Bronchial epithelial cell (primary cell): ENCODE results near the gene CDC16. TPM values are rescaled to one million over a fixed set of nuclear protein-coding genes. Genes with fewer than 3 reads are reported as not detected.

ENCODE experiments used
- DNase-seq: peaks from one replicate; pipeline ENCODE4 v3.0.0-alpha.2; 2010; ENCODE audit warnings: low read depth
- FAIRE-seq: peaks from 2 replicates; lab custom pipeline; 2011; peaks lifted over from hg19 to GRCh38; lab: Jason Lieb, UNC
- H3K27me3 ChIP-seq: 2 replicates; pipeline ENCODE4 v1.5.1; 2011; ENCODE audit warnings: low read length; ENCODE audit not compliant: control insufficient read depth, insufficient read depth
- H3K36me3 ChIP-seq: 2 replicates; pipeline ENCODE4 v1.5.1; 2011; ENCODE audit warnings: low read length; ENCODE audit not compliant: control insufficient read depth, insufficient read depth
- H3K4me3 ChIP-seq: 2 replicates; pipeline ENCODE4 v1.5.1; 2011; ENCODE audit warnings: mild to moderate bottlenecking, low read depth, low read length, control low read depth
- total RNA-seq: library from RNA; depleted of rRNA; stranded (reverse); fragments of >200 nt; gene quantifications from 2 replicates; pipeline ENCODE4 v1.2.1, GENCODE V29; 2014
- TF ChIP-seq, protein P1 (sequence below): IDR thresholded peaks from 2 replicates; pipeline ENCODE4 v1.5.1; 2011; ENCODE audit warnings: mild to moderate bottlenecking, moderate library complexity, low read length, control low read depth, inconsistent platforms; ENCODE audit not compliant: insufficient read depth, severe bottlenecking

The CDC16 gene
- total RNA-seq, 1 donor from 2014 or later = 41.1 TPM

DNA sequence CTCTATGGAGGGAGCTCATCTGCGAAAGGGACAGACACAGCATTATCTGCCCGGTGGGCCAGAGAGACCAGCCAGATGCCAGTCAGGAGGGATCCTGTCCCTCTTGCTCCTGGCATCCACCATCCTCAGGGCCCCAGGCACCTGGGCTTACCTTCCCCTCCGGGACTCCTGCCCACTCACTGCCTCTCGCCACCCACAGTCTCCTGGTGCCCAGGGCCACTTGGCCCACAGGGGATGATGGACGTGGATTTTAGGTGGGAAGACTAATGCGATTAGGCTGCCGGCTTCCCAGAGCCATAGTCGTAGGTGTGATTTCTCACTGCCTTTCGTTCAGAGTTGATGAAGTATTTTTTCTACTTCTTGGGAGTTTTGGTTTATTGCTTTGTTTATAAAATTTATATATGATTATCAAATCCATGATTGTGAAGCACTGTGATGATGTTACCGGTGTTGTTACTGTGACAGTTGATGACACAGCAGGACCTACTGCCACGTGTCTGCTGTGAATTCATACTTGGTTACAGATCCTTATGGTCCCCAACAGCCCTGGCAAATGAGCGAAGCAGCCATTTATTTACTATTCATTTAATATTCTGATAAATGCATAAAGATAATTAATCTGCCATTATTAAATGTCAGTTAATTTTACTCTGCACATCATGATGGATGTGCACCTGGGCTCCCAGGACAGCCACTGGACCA lies 65.1 kb downstream of the CDC16 start:
- no peaks in the 10 kb centered on the region for H3K27me3 ChIP-seq
- peaks cover 22% of the 10 kb centered on the region for H3K36me3 ChIP-seq
- FAIRE-seq = no peak

DNA sequence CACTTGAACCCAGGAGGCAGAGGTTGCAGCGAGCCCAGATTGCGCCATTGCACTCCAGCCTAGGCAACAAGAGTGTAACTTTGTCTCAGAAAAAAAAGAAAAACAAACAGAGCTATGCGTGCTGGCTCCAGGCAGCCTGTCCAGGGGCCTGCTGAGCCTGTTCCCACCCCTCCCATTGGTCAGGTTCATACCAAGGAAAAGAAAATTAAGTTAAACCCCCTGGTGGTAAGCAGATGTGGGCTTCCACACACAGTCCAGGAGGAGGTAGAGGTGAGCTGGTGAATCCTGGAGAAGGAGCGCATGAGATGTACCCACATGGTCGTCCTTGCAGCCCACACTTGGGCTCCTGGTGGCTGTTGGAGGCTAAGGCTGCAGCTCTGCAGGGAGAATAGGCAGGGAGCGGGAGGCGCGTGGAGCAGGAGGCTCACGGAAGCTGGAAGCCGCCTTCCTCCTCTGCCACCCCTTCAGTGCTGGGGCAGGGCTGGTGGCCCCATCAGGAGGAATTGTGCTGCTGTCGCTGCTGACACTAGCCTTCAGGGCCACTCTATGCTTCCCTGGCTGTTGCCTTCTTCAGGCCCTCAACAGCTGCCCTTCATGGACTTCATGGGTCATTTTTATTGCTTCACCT lies 69.1 kb downstream of the CDC16 start:
- Histone ChIP-seq H3K36me3 (peaks cover 16% of the 10 kb centered on the region), H3K27me3 (no peaks in the 10 kb centered on the region), H3K4me3 (no peak overlapping the region)
- DNase-seq (no peak), FAIRE-seq (no peak)
- TF ChIP-seq, protein P1, sequence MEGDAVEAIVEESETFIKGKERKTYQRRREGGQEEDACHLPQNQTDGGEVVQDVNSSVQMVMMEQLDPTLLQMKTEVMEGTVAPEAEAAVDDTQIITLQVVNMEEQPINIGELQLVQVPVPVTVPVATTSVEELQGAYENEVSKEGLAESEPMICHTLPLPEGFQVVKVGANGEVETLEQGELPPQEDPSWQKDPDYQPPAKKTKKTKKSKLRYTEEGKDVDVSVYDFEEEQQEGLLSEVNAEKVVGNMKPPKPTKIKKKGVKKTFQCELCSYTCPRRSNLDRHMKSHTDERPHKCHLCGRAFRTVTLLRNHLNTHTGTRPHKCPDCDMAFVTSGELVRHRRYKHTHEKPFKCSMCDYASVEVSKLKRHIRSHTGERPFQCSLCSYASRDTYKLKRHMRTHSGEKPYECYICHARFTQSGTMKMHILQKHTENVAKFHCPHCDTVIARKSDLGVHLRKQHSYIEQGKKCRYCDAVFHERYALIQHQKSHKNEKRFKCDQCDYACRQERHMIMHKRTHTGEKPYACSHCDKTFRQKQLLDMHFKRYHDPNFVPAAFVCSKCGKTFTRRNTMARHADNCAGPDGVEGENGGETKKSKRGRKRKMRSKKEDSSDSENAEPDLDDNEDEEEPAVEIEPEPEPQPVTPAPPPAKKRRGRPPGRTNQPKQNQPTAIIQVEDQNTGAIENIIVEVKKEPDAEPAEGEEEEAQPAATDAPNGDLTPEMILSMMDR = no peak

More for the DNA sequence above, 65.1 kb downstream of the CDC16 start:
- DNase-seq = no peak
- TF ChIP-seq, protein P1 = no peak
- no peak overlapping the region for H3K4me3 ChIP-seq

DNA sequence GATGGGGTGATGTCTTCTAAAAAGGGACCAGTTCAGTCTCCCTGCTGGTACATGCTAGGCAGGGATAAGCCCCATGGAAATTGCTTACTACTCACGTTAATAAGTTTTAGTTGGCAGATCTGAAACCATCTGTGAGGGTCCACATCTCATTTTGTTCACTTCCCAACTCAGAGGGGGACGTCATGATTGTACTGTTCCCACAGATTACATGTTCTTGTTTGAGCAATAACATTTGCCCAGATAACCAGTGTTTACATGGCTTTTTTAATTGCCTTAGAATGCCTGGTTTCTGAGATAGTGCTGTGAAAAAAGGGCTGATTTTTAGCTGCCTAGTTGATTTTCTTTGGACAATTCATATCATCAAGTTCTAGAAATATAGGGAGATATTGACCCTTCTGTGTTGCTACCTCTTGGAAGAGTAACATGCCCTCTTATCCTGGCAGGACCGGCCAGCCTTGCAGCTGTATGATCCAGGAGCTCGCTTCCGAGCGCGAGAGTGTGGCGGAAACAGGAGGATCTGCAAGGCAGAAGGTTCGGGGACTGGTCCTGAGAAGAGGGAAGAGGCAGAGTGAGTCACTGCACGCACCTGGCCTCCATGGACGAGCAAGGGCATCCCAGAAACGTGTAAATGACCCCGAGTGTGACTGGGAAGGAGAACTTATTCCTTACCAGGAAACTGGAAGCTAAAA lies 69.8 kb downstream of the CDC16 start:
- H3K36me3 ChIP-seq = peaks cover 14% of the 10 kb centered on the region
- no peaks in the 10 kb centered on the region for H3K27me3 ChIP-seq
- FAIRE-seq (no peak), DNase-seq (no peak)
- TF ChIP-seq, protein P1 = no peak
- H3K4me3 ChIP-seq = no peak overlapping the region

- DNase-seq (no peak), FAIRE-seq (no peak)
- TF ChIP-seq, protein P1 = no peak
- peaks cover 2% of the 10 kb centered on the region for H3K36me3 ChIP-seq
- H3K27me3 ChIP-seq = no peaks in the 10 kb centered on the region
- no peak overlapping the region for H3K4me3 ChIP-seq
Measured at GRCh38 chr13:114309086-114309485, 74.4 kb downstream of the CDC16 start.

DNA sequence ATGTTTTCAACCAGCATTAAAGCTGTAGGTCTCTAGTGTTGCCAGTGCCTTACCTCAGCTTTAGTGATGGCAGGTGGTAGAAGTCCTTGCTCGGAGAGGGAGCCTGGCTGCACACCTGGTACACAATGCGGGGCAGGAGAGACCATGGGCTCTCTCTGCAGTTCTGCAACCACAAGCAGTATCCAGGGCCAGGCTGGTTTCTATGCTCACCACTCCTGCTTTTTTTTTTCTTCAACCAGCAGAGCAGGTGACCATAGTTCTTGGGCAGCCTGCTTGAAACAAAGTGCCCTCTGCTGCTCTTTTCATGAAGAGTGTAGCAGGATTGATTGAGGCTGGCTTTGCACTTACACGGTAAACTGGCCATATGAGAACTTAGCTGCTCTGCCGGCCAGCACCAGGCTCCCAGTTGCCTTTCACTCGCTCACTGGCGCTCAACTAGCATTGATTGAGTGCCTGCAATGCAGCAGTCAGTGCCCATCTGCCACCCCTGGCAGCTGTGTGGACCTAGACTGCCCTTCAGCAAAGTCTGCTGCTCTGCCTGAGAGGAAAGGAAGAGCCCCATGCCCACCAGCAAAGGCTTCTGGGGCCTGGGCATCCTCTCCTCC lies 75.2 kb downstream of the CDC16 start:
- DNase-seq = no peak
- no peak for FAIRE-seq
- peaks cover 1% of the 10 kb centered on the region for H3K36me3 ChIP-seq
- TF ChIP-seq, protein P1 = no peak
- H3K27me3 ChIP-seq = no peaks in the 10 kb centered on the region
- no peak overlapping the region for H3K4me3 ChIP-seq
